Activated effector memory CD4-positive, alpha-beta T cell treated with Interleukin-2 at 50 U/mL for 16 hours (primary cell): Measurements from ENCODE around the gene RASGRF2.

Experiments used
- DNase-seq: peaks from one replicate; pipeline ENCODE4 v3.0.0-alpha.2; 2020

RASGRF2 gene

GRCh38 chr5:81145329-81145935 lies 185.3 kb downstream of the RASGRF2 start:
- no peak for DNase-seq

DNA sequence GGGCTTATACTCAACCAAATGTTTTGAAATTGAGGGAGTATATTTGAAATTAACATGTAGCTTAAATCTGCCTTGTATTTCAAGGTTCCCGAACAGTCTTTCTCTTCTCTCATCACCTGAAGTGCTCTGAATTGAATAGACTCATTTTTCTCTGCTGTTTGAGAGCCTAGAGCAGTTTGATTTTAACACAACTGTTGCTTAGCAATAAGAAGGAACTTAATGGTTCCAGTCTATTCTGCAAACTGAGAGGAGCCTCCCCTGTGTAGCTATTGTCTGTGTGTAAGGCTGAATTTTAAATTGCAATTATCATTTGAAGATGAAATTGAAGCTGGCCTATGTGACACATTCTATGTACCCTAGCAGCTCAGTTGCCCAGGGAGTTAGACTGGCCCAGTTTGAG lies 185.9 kb downstream of the RASGRF2 start:
- DNase-seq = no peak

- no peak for DNase-seq
Observed at GRCh38 chr5:81147011-81147885, 187.1 kb downstream of the RASGRF2 start.

- DNase-seq = no peak
Observed at GRCh38 chr5:81147886-81148571, 187.9 kb downstream of the RASGRF2 start.

DNA sequence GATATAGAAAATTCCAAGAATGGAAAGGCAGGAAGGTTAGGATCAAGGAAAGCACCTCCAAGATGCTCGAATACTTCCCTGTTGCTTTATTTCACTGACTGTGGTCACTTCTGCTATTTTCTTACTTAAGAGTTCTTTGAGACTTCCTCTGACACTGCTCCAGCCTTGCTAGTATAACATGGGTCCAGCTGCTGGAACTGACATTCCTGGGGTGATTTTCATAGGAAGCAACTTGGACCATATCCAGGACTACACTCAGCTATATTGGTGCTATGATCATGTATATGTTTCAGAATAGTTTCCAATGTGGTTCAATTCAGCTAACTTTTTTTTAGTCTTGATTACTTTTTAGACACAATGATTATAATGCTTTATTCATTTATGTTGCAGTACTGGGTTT lies 191.4 kb downstream of the RASGRF2 start:
- DNase-seq = no peak

DNA sequence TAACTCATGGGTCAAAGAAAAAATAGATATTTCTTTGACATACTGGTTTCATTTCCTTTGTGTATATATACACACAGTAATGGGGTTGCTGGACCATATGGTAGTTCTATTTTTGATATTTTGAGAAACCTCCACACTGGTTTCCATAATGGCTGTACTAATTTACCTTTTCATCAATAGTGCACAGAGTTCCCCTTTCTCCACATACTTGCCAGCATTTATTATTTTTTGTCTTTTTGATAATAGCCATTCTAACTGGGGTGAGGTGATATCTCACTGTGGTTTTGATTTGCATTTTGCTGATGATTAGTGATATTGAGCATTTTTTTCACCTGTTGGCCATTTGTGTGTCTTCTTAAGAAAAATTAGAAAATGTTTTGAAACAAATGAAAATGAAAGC lies 194.6 kb downstream of the RASGRF2 start:
- no peak for DNase-seq

- DNase-seq = no peak
Observed at GRCh38 chr5:81156732-81157131, 196.6 kb downstream of the RASGRF2 start.

GRCh38 chr5:81161012-81161601 lies 200.9 kb downstream of the RASGRF2 start:
- no peak for DNase-seq

DNA sequence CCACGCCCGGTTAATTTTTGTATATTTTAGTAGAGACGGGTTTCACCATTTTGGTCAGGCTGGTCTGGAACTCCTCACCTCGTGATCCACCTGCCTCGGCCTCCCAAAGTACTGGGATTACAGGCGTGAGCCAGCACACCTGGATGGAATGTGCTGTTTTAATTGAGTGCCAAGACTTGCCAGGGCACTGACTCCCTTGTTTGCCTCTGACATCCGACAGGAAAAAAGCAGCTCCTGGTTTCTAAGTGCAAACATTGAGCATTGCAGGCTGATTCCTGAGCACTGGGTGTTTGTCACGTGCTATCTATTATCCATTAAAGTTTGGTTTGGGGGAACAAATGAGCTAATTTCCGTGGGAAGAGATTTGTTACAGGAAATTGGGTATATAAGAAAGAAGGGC lies 202.3 kb downstream of the RASGRF2 start:
- DNase-seq = no peak

DNA sequence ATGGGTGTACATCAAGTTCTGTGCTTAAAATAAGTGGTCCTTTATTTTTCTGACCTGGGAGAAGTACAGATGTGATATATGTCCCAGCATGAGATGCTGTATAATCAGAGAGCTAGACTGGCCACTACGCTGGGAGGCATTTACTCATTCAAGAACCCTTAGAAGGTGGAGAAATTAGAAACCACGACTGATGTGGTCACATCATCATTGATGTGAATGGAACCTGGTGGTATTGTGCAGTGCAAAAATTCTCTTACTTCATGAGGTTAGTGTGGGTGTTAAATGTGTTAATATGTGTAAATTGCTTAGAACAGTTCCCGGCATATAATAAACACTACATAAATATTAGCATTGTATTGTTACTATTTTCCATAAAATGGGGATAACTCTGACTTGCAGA lies 203.5 kb downstream of the RASGRF2 start:
- DNase-seq = no peak

DNA sequence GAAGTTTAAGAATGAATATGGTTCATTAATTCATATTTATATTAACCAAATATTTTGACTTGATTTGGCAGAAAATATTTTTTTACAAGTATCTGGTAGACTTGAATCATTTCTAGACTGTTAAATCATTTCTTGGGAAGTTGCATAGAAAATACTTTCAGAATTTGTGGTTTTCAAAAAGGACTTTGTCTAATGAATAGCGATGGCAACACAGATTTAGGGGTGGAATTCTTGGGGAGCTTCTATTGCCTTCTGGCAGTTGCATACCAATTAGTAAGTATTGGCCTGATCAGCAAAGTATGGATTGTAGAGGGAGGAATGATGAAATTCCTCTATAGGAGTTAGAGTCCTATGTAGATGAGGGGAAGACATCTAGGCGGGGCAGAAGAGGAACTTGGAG lies 204.3 kb downstream of the RASGRF2 start:
- DNase-seq = no peak

DNA sequence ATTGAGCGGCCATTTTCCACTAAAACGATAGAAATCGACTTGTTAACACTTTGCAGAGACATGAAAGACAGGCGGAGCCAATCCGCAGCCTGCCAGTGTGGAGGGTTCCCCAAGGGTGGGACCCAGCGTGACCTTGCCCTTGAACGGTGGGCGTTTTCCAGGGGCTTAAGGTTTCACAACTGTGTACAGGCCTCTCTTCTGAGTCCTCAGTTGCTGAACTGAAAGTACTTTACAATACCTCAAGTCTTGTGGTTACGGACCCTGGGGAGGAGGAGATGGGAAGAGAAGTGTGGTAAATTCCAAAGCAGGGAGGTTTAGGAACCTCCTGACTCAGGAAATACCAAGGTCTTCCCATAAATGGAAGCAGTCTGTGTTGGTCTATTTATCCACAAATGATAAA lies 204.8 kb downstream of the RASGRF2 start:
- no peak for DNase-seq

GRCh38 chr5:81165493-81166119 lies 205.4 kb downstream of the RASGRF2 start:
- peak; percentile 15 for DNase-seq

GRCh38 chr5:81166430-81166829 lies 206.3 kb downstream of the RASGRF2 start:
- DNase-seq = no peak

DNA sequence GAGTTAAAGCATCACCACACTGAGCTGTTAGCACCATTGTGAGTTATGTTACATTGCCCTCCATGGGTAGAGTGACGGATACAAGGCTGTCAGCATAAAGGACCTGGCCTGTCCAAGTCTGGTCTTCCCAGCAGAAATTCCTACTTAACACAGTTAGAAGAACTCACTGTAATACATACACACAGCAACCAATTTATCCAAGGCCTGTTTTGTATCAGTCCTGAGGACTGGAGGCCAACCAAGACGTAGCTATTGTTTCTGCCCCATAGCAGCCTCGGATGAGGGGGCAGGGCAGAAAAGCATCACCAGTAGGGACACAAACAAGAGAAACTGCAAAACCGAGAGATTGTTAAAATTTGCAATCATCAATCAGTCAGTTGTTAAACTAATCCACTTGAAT lies 206.9 kb downstream of the RASGRF2 start:
- DNase-seq = no peak

DNA sequence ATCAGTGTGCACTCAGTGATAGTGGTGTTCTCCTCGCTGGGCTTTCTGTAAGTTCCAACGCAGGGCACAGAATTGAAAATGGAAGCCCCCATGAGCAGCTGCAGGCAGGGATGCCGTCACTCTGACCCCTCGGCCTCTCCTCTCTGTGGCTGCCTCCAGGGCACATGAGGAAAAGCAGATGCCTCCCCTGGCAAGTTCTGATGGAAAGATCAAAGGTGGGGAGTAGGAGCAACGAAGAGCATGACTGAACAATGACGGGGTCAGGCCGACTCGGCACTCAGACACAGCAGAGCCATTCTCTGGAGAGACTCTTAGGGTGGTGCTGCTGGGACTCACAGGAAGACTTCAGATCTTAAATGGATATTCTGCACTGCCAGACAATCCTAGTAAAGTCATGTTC lies 207.4 kb downstream of the RASGRF2 start:
- no peak for DNase-seq

- no peak for DNase-seq
Observed at GRCh38 chr5:81169924-81170323, 209.8 kb downstream of the RASGRF2 start.

DNA sequence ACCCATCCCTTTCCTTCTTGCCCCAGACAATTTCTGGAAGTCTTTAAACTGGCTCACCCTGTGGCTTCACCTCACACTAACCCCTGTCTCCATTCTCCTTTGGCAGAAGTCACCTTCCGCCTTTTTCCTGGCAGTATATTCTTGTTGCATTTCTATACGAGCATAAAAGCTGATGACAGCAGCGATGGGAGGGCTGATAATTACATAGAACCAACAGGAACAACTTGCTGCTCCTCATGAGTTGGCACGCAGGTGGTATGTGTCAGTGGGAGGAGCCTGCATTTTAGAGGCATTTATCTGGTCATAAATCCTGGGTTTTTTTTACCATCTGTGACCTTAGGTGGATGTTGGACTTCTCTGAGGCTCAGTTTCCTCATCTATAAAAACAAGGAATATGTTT lies 211.6 kb downstream of the RASGRF2 start:
- no peak for DNase-seq

DNA sequence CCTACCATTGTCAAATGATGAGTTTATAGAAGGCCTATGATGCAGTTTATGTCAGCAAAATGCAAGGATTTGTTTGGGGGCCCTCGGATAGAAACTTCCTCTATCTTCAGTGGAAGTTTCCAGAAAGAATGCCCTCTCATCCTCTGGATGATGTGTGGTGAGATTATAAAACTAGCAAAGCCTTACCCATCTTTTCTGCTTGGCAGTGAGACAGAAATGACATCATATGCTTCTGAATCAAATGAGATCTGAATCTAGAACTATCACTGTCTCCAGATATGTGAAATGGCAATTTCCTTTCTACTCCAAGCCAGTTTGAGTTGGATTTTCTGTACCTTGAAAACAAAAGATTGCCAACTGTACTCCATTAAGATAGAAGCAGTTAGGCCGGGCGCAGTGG lies 212.5 kb downstream of the RASGRF2 start:
- DNase-seq = no peak

DNA sequence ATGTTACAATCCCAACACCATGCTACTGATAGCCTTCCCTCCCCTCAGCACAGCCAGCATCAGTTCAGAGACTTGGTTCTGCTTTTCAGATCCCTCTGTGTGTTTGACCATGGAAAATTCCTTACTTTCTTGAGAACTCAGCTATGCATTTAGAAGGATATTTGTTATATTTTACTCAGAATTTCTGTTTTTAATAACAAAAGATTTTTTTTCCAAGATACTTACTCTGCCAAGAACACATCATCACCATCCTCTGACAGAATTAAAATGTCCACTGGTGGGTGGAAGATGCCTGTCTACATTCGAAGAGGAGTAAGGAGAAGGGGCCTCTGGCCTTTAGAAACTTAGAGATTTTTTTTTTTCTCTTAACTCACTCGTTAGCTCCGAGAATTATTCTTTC lies 216.9 kb downstream of the RASGRF2 start:
- DNase-seq = no peak

DNA sequence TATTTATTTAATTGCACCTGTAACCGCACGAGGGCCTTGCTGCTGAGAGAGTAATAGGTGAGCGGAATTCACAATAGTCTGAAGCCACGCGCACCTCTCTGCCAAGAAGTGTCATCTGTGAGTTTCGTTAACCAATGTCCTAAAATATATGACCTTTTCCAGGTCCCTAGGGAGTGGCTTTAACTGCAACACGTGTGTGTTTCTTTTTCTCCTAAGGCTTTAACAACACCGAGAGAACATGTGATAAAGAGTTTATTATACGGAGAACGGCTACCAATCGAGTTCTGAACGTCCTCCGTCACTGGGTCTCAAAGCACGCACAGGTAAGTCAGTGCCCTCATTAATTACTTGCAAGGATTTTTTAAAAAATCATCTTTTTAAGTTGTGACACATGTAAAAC lies 219.8 kb downstream of the RASGRF2 start:
- DNase-seq = no peak

GRCh38 chr5:81180780-81181460 lies 220.8 kb downstream of the RASGRF2 start:
- no peak for DNase-seq
